IPS-11a (cell line): ENCODE measurements around the gene ARHGAP32.

ENCODE experiments used
- H3K4me3 ChIP-seq: one replicate; pipeline ENCODE4 v1.5.1; 2013; ENCODE audit warnings: low read depth, low read length, control low read depth

ARHGAP32 gene

GRCh38 chr11:129117595-129118350 is 74.4 kb downstream of the ARHGAP32 start:
- no peak overlapping the region for H3K4me3 ChIP-seq

- no peak overlapping the region for H3K4me3 ChIP-seq
These were observed 76.2 kb downstream of the ARHGAP32 start for GRCh38 chr11:129115652-129116586.

- H3K4me3 ChIP-seq = no peak overlapping the region
These were observed 82.4 kb downstream of the ARHGAP32 start for GRCh38 chr11:129109701-129110100.

- H3K4me3 ChIP-seq = no peak overlapping the region
These were observed 85.3 kb downstream of the ARHGAP32 start for GRCh38 chr11:129106788-129107187.

- H3K4me3 ChIP-seq = no peak overlapping the region
These were observed 89.4 kb downstream of the ARHGAP32 start for GRCh38 chr11:129102756-129103155.

- H3K4me3 ChIP-seq = no peak overlapping the region
These were observed 89.9 kb downstream of the ARHGAP32 start for GRCh38 chr11:129102225-129102624.

- no peak overlapping the region for H3K4me3 ChIP-seq
These were observed 98.8 kb downstream of the ARHGAP32 start for GRCh38 chr11:129093283-129093682.

- H3K4me3 ChIP-seq = no peak overlapping the region
These were observed 102.1 kb downstream of the ARHGAP32 start for GRCh38 chr11:129090056-129090455.

- H3K4me3 ChIP-seq = no peak overlapping the region
These were observed 102.8 kb downstream of the ARHGAP32 start for GRCh38 chr11:129089279-129089678.

- no peak overlapping the region for H3K4me3 ChIP-seq
These were observed 105.1 kb downstream of the ARHGAP32 start for GRCh38 chr11:129086976-129087375.

GRCh38 chr11:129077191-129077590 is 114.9 kb downstream of the ARHGAP32 start:
- H3K4me3 ChIP-seq = no peak overlapping the region

GRCh38 chr11:129075757-129076156 is 116.4 kb downstream of the ARHGAP32 start:
- H3K4me3 ChIP-seq = no peak overlapping the region

- H3K4me3 ChIP-seq = no peak overlapping the region
These were observed 124.7 kb downstream of the ARHGAP32 start for GRCh38 chr11:129067454-129067853.

- no peak overlapping the region for H3K4me3 ChIP-seq
These were observed 125.9 kb downstream of the ARHGAP32 start for GRCh38 chr11:129066229-129066628.

GRCh38 chr11:129063118-129063517 is 129.0 kb downstream of the ARHGAP32 start:
- no peak overlapping the region for H3K4me3 ChIP-seq

GRCh38 chr11:129061492-129062230 is 130.5 kb downstream of the ARHGAP32 start:
- no peak overlapping the region for H3K4me3 ChIP-seq

GRCh38 chr11:129056916-129057315 is 135.2 kb downstream of the ARHGAP32 start:
- no peak overlapping the region for H3K4me3 ChIP-seq

GRCh38 chr11:129055196-129055595 is 136.9 kb downstream of the ARHGAP32 start:
- no peak overlapping the region for H3K4me3 ChIP-seq

GRCh38 chr11:129048911-129049310 is 143.2 kb downstream of the ARHGAP32 start:
- H3K4me3 ChIP-seq = no peak overlapping the region

- H3K4me3 ChIP-seq = no peak overlapping the region
These were observed 147.0 kb downstream of the ARHGAP32 start for GRCh38 chr11:129045150-129045549.

- no peak overlapping the region for H3K4me3 ChIP-seq
These were observed 149.6 kb downstream of the ARHGAP32 start for GRCh38 chr11:129042503-129042902.
